Fibroblast of villous mesenchyme (primary cell): ENCODE results near the gene PARM1. TPM values are rescaled to one million over a fixed set of nuclear protein-coding genes. Genes with fewer than 3 reads are reported as not detected.

Experiments used
- DNase-seq: peaks from one replicate; pipeline ENCODE4 v3.0.0-alpha.2; 2010; ENCODE audit warnings: low read depth
- H3K4me3 ChIP-seq: 2 replicates; pipeline ENCODE4 v1.5.1; 2011; ENCODE audit warnings: low read depth, mild to moderate bottlenecking, low read length
- total RNA-seq: library from RNA; depleted of rRNA; stranded (reverse); fragments of >200 nt; gene quantifications from 2 replicates; pipeline ENCODE4 v1.2.3, GENCODE V29; 2012
- TF ChIP-seq, protein P1 (sequence below): IDR thresholded peaks from 2 replicates; pipeline ENCODE4 v1.5.1; 2012; ENCODE audit warnings: low read depth, mild to moderate bottlenecking, low read length; ENCODE audit not compliant: insufficient read depth

The PARM1 gene
- total RNA-seq, 1 donor, result 0.86 TPM

DNA sequence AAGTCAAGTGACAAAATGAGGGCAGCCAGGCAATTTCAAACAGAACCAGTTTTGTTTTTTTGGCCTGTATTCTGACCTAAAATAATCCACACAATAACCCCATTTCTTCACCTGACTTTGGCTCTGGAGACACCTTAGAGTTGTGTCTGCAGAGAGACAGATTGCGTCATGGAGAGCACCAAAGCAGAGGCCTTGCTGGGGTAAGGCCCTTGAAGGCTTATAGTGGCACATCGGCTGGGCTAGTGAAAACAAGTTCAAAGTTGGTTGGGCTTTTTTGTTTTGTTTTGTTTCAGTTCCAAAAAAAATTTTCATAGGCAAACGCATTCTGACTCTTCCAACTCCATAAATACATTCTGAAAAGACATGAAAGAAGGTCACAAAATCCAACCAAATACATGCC lies 34.4 kb downstream of the PARM1 start:
- TF ChIP-seq, protein P1, sequence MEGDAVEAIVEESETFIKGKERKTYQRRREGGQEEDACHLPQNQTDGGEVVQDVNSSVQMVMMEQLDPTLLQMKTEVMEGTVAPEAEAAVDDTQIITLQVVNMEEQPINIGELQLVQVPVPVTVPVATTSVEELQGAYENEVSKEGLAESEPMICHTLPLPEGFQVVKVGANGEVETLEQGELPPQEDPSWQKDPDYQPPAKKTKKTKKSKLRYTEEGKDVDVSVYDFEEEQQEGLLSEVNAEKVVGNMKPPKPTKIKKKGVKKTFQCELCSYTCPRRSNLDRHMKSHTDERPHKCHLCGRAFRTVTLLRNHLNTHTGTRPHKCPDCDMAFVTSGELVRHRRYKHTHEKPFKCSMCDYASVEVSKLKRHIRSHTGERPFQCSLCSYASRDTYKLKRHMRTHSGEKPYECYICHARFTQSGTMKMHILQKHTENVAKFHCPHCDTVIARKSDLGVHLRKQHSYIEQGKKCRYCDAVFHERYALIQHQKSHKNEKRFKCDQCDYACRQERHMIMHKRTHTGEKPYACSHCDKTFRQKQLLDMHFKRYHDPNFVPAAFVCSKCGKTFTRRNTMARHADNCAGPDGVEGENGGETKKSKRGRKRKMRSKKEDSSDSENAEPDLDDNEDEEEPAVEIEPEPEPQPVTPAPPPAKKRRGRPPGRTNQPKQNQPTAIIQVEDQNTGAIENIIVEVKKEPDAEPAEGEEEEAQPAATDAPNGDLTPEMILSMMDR, result no peak
- peak; percentile 7 for DNase-seq
- no peak overlapping the region for H3K4me3 ChIP-seq

DNA sequence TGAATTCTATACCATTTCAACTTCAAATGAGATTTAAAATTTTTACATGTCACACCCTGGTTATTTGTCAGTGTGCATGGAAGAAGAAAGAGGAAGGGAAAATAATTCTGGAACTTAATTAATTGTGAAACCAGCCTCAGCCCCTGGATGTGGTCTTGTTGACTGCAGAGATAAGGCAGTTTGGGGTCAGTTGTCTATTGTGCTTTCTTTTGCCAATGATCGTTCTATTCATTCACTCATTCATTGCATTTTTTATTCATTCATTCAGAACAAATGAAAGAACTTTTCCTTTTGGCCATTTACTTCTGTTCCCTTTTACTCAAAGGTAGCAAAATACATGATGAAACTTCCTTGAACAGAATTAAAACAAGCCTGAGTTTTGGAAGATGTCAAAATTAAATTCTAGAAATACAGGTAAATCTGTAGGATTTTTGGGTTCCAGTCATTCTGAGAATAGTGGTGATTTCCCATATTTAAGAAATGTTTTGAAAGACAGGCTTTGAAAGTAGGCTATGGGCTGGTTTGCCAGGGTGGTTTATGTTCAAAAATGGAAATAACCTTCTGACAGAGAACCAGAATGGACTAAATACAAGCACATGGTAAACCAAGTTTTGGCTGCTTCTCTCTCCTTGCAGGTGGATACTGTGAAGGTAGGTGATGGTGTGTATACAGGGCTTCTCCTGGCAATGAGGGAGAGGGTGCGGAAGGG lies 35.7 kb downstream of the PARM1 start:
- no peak for DNase-seq
- no peak overlapping the region for H3K4me3 ChIP-seq
- TF ChIP-seq, protein P1, result no peak

DNA sequence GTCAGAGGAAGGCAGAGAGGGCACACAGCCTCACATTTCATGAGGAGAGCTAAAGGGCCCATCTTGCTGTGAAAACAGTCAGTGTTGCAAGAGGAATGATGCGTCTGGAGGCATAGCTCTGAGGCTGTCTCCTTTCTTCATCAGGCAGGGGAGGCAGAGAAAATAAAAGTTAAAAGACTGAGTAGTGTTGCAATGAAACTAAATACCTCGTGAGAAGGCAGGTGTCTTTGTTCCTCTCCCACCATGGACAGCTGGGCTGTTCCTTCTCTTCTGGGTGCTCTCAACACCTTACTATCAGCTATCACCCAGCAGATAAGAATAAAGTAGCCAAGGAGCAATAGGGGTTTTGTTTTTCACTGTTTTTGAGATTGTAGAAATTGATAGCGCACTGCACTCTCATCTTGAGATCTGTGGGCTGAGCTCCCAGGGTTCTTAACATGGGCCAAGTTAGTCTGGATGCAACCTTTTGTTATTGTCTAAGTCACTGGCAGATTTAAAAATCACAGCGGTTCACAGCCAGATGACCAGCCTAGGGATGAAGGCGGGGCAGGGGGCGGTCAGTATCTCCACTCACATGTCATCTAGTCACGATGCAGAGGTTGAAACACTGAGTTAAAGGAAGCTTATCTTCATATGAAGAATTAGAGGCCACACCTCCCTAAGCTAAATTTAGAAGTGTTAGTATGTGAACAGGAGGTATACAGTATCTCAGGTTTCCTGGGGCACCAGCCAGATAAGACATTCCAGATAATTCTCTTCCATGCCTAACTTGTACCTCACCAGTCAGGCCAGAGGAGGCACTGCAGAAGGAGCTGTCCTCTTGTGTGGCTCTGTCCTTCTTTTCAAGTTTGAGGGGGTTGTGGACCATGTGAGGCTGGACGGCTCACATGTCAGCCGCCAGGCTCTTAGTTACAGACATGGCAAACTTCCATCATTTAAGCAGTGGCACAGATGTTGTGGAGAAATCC lies 36.9 kb downstream of the PARM1 start:
- no peak overlapping the region for H3K4me3 ChIP-seq
- TF ChIP-seq, protein P1, result no peak
- DNase-seq, result no peak

DNA sequence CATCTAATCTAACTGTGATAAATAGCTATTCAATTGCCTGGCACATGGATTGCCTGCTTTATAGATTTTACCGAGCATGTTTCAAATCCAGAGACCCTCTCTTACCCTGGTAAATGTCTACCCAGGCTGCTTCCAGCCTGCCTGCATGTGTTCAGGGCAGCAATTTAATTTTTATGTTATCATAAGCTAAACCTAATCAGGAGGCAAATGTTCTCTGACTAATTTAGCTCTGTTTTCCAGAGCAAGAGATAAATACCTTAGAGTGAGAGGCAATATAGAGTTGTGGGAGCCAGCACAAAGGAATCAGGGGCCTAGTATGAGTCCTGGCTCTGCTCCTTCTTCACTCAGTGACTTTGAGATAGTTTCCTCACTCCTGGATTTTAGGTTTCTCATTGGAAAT lies 37.7 kb downstream of the PARM1 start:
- DNase-seq, result no peak
- TF ChIP-seq, protein P1, result no peak
- H3K4me3 ChIP-seq, result no peak overlapping the region

DNA sequence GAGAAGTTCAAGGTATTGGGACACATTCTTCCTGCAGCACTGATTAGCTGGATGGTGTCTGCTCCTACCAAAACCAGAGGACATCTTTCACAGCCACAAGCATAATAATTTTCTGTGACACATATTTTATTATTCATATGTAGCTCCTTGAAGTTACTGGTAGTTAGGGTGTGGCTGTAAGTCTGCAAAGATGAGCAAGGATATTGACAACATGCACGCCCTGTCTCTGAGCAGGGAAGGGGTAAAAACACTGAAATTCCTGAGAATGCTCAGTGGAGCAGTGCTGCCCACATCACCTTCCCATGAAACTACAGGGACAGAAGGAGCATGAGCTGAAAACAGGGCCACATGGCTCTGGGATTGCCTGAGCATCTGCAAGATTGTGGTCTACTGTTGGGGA lies 38.9 kb downstream of the PARM1 start:
- TF ChIP-seq, protein P1, result no peak
- no peak for DNase-seq
- H3K4me3 ChIP-seq, result no peak overlapping the region

DNA sequence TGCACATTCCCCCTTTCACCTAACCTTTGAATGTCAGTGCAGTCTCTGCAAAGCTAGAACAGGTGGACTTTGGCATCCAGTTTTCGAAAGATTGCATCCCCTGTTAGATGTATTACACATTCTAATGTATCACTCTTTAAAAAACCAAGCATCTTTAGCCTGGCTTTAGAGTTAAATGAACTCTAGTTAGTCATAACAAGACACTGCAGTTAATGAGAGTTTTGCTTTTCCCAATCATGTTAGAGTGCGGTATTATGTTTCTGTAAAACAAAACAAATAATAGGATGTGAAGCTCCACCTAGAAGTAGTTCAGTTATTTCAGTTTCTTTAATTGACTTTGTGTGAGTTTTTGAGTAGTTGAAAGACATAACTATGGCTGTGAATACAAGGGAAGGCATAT lies 42.2 kb downstream of the PARM1 start:
- no peak for DNase-seq
- TF ChIP-seq, protein P1, result no peak
- no peak overlapping the region for H3K4me3 ChIP-seq
